Esophagus squamous epithelium (tissue), 4 donors: Measurements from ENCODE around the gene FNBP1L.

ENCODE experiments used
- POLR2A ChIP-seq, 4 donors: fragments of 450-650 bp; IDR thresholded peaks; one replicate each; pipeline ENCODE4 v1.6.1; 2017; ENCODE audit warnings: antibody characterized with exemption in 4 of 4, mild to moderate bottlenecking in 4 of 4, moderate library complexity in 3 of 4
- TF ChIP-seq, protein P1 (sequence below), 6 experiments: fragments of 450-650 bp in 4 of 6; fragments of 200-600 bp in 2 of 6; sonication (generic) in 2 of 6; IDR thresholded peaks; one replicate each; pipeline ENCODE4 v1.5.1; 2016 to 2019; ENCODE audit warnings: antibody characterized with exemption in 6 of 6, mild to moderate bottlenecking in 4 of 6, moderate library complexity in 4 of 6

DNA sequence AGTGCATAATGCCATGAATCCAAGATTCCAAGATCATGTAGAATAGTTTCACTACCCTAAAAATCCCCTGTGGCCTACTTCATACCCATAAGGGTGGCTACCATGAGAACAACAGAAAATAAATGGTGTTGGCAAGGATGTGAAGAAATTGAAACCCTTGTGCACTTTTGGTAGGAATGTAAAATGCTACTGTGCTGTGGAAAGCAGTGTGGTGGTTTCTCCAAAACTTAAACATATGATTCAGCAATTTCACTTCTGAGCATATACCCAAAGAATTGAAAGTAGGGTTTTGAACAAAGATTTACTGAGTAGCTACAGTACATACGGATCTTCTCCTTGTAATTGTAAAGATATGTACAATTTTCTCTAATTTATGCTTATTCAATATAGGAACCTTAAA is 16.0 kb downstream of the FNBP1L start:
- TF ChIP-seq, protein P1, sequence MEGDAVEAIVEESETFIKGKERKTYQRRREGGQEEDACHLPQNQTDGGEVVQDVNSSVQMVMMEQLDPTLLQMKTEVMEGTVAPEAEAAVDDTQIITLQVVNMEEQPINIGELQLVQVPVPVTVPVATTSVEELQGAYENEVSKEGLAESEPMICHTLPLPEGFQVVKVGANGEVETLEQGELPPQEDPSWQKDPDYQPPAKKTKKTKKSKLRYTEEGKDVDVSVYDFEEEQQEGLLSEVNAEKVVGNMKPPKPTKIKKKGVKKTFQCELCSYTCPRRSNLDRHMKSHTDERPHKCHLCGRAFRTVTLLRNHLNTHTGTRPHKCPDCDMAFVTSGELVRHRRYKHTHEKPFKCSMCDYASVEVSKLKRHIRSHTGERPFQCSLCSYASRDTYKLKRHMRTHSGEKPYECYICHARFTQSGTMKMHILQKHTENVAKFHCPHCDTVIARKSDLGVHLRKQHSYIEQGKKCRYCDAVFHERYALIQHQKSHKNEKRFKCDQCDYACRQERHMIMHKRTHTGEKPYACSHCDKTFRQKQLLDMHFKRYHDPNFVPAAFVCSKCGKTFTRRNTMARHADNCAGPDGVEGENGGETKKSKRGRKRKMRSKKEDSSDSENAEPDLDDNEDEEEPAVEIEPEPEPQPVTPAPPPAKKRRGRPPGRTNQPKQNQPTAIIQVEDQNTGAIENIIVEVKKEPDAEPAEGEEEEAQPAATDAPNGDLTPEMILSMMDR (IDR thresholded peaks at IDR 0.05): no peak
- no peak for TF ChIP-seq POLR2A (IDR thresholded peaks at IDR 0.05)
